ENCODE results near the gene SLC16A1. TPM values are rescaled to one million over a fixed set of nuclear protein-coding genes. Genes with fewer than 3 reads are reported as not detected.

The SLC16A1 gene
- total and polyA plus RNA-seq, 4 donors = 28.3 to 87.3 (median 34.5) TPM

DNA sequence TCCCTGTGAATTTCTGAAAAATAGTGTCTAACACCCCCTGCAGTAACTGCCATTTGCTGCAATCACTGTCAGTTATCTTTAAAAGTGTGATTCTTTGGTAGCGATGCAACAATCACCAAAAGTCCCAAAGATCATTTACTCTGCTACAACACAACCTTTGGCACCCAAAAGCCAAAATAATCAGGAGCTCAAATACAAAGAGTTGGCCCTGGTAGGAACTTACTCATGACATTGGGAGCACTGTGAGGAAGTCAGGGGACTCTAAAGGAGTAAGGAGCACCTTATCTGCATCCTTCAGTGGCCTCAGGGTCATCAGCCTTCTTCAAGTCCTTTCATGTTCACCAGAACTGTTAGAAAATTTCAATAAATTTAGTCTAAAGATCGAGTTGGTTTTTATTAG is 54.6 kb downstream of the SLC16A1 start:
- Histone ChIP-seq H3K4me3 (ENCODE audit: low read depth in 1 of 3, low read length in 3 of 3) (no peak overlapping the region), H3K36me3 (ENCODE audit: control insufficient read depth in 4 of 4, insufficient read depth in 3 of 4, low read depth in 1 of 4, low read length in 3 of 4) (no peaks in the 10 kb centered on the region), H3K27ac (ENCODE audit: low read depth in 1 of 2, low read length in 2 of 2) (no peak overlapping the region), H3K9me3 (ENCODE audit: control insufficient read depth in 4 of 4, low read length in 3 of 4) (no peaks in the 10 kb centered on the region), H3K4me1 (ENCODE audit: control insufficient read depth in 4 of 4, insufficient read depth in 4 of 4, low read length in 3 of 4) (peaks cover 3 to 11% (median 8%) of the 10 kb centered on the region in 4 donors), H3K27me3 (ENCODE audit: control insufficient read depth in 4 of 4, insufficient read depth in 4 of 4, low read length in 3 of 4) (no peaks in the 10 kb centered on the region), H3K9ac (ENCODE audit: low read depth in 1 of 2, low read length in 2 of 2) (no peak overlapping the region)
- no peak for TF ChIP-seq FOXA1 (IDR thresholded peaks at IDR 0.05)
- no peak for TF ChIP-seq RAD21 (IDR thresholded peaks at IDR 0.05)
- DNase-seq (ENCODE audit: low spot score) = no peak
- WGBS = 66% methylated on average over 2 of the region's 2 CpGs

GRCh38 chr1:112896783-112897182 is 59.2 kb downstream of the SLC16A1 start:
- Histone ChIP-seq H3K9ac (ENCODE audit: low read depth in 1 of 2, low read length in 2 of 2) (no peak overlapping the region), H3K4me1 (ENCODE audit: control insufficient read depth in 4 of 4, insufficient read depth in 4 of 4, low read length in 3 of 4) (no peaks in the 10 kb centered on the region), H3K27me3 (ENCODE audit: control insufficient read depth in 4 of 4, insufficient read depth in 4 of 4, low read length in 3 of 4) (no peaks in the 10 kb centered on the region), H3K36me3 (ENCODE audit: control insufficient read depth in 4 of 4, insufficient read depth in 3 of 4, low read depth in 1 of 4, low read length in 3 of 4) (no peaks in the 10 kb centered on the region), H3K9me3 (ENCODE audit: control insufficient read depth in 4 of 4, low read length in 3 of 4) (peaks cover 0 to 5% (median 2%) of the 10 kb centered on the region in 4 donors), H3K27ac (ENCODE audit: low read depth in 1 of 2, low read length in 2 of 2) (no peak overlapping the region), H3K4me3 (ENCODE audit: low read depth in 1 of 3, low read length in 3 of 3) (no peak overlapping the region)
- TF ChIP-seq HNF4A (conservative IDR thresholded peaks at IDR 0.05) (no peak), HNF4G (IDR thresholded peaks at IDR 0.05) (no peak), RXRA (IDR thresholded peaks at IDR 0.05) (no peak), SP1 (IDR thresholded peaks at IDR 0.05) (no peak), GABPA (IDR thresholded peaks at IDR 0.05 in 1 of 2, conservative IDR thresholded peaks at IDR 0.05 in 1 of 2) (no peak), JUND (IDR thresholded peaks at IDR 0.05) (no peak), FOXA2 (IDR thresholded peaks at IDR 0.05) (no peak), YY1 (IDR thresholded peaks at IDR 0.05) (no peak)
- TF ChIP-seq, protein P1, sequence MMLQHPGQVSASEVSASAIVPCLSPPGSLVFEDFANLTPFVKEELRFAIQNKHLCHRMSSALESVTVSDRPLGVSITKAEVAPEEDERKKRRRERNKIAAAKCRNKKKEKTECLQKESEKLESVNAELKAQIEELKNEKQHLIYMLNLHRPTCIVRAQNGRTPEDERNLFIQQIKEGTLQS (IDR thresholded peaks at IDR 0.05) = no peak
- TF ChIP-seq, protein P2, sequence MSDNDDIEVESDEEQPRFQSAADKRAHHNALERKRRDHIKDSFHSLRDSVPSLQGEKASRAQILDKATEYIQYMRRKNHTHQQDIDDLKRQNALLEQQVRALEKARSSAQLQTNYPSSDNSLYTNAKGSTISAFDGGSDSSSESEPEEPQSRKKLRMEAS (IDR thresholded peaks at IDR 0.05) = no peak
- TF ChIP-seq, protein P3, sequence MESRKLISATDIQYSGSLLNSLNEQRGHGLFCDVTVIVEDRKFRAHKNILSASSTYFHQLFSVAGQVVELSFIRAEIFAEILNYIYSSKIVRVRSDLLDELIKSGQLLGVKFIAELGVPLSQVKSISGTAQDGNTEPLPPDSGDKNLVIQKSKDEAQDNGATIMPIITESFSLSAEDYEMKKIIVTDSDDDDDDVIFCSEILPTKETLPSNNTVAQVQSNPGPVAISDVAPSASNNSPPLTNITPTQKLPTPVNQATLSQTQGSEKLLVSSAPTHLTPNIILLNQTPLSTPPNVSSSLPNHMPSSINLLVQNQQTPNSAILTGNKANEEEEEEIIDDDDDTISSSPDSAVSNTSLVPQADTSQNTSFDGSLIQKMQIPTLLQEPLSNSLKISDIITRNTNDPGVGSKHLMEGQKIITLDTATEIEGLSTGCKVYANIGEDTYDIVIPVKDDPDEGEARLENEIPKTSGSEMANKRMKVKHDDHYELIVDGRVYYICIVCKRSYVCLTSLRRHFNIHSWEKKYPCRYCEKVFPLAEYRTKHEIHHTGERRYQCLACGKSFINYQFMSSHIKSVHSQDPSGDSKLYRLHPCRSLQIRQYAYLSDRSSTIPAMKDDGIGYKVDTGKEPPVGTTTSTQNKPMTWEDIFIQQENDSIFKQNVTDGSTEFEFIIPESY (IDR thresholded peaks at IDR 0.05) = no peak
- no peak for DNase-seq (ENCODE audit: low spot score)

GRCh38 chr1:112894561-112895011 is 61.4 kb downstream of the SLC16A1 start:
- no peak overlapping the region for H3K4me3 ChIP-seq (ENCODE audit: low read depth in 1 of 3, low read length in 3 of 3)
- 95% methylated on average over 35 of the region's 35 CpGs for WGBS
- TF ChIP-seq, protein P1 (IDR thresholded peaks at IDR 0.05) = no peak
- TF ChIP-seq, protein P4, sequence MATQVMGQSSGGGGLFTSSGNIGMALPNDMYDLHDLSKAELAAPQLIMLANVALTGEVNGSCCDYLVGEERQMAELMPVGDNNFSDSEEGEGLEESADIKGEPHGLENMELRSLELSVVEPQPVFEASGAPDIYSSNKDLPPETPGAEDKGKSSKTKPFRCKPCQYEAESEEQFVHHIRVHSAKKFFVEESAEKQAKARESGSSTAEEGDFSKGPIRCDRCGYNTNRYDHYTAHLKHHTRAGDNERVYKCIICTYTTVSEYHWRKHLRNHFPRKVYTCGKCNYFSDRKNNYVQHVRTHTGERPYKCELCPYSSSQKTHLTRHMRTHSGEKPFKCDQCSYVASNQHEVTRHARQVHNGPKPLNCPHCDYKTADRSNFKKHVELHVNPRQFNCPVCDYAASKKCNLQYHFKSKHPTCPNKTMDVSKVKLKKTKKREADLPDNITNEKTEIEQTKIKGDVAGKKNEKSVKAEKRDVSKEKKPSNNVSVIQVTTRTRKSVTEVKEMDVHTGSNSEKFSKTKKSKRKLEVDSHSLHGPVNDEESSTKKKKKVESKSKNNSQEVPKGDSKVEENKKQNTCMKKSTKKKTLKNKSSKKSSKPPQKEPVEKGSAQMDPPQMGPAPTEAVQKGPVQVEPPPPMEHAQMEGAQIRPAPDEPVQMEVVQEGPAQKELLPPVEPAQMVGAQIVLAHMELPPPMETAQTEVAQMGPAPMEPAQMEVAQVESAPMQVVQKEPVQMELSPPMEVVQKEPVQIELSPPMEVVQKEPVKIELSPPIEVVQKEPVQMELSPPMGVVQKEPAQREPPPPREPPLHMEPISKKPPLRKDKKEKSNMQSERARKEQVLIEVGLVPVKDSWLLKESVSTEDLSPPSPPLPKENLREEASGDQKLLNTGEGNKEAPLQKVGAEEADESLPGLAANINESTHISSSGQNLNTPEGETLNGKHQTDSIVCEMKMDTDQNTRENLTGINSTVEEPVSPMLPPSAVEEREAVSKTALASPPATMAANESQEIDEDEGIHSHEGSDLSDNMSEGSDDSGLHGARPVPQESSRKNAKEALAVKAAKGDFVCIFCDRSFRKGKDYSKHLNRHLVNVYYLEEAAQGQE (IDR thresholded peaks at IDR 0.05) = no peak
- TF ChIP-seq NR2F2 (IDR thresholded peaks at IDR 0.05) (no peak), CTCF (IDR thresholded peaks at IDR 0.05; ENCODE audit: low read depth, low read length, missing input control) (no peak), HNF4G (IDR thresholded peaks at IDR 0.05) (no peak), YY1 (IDR thresholded peaks at IDR 0.05) (no peak), RAD21 (IDR thresholded peaks at IDR 0.05) (no peak)
- no peaks in the 10 kb centered on the region for H3K27me3 ChIP-seq (ENCODE audit: control insufficient read depth in 4 of 4, insufficient read depth in 4 of 4, low read length in 3 of 4)
- H3K36me3 ChIP-seq (ENCODE audit: control insufficient read depth in 4 of 4, insufficient read depth in 3 of 4, low read depth in 1 of 4, low read length in 3 of 4) = no peaks in the 10 kb centered on the region
- H3K9ac ChIP-seq (ENCODE audit: low read depth in 1 of 2, low read length in 2 of 2) = no peak overlapping the region
- no peaks in the 10 kb centered on the region for H3K4me1 ChIP-seq (ENCODE audit: control insufficient read depth in 4 of 4, insufficient read depth in 4 of 4, low read length in 3 of 4)
- H3K27ac ChIP-seq (ENCODE audit: low read depth in 1 of 2, low read length in 2 of 2) = no peak overlapping the region
- no peak for DNase-seq (ENCODE audit: low spot score)
- H3K9me3 ChIP-seq (ENCODE audit: control insufficient read depth in 4 of 4, low read length in 3 of 4) = peaks cover 0 to 5% (median 2%) of the 10 kb centered on the region in 4 donors
